ENCODE data around the gene L1CAM. TPM values are rescaled to one million over a fixed set of nuclear protein-coding genes. Genes with fewer than 3 reads are reported as not detected.

The L1CAM gene
- total RNA-seq, 8 experiments from 2014 or later: 0.87 to 147 (median 96.4) TPM

DNA sequence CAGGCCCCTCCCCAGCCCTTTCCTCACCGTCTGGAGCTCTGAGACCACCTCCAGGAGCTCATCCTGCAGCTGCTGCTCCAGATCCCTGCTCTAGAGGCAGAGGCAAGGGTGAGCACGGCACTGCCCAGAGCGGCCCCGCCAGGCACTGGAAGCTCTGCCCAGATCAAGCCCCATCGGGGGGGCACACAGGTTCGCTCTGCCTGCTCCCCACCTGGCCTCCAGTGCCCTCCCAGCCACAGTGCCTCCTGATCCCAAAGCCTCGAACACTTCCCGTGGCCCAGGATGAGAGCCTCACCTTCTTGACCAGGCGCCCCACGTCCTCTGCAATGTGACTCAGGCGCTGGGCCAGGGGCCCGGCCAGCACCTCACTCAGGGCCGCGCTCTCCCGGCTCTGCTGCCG, 35.1 kb upstream of the L1CAM start:
- Histone ChIP-seq H3K4me1 (replicated peaks in 1 of 2) (peaks cover 19 to 24% of the 10 kb centered on the region in 2 donors), H3K27ac (peak overlapping the region; percentile 72 to 73), H3K4me3 (no peak overlapping the region)
- WGBS, 10 experiments: 68% methylated on average over 5 of the region's 16 CpGs; no CpG with 5 or more reads in 9 of the 10 experiments
- in situ Hi-C loops (cut with MboI; ENCODE audit: low pct_unique_long_range_greater_than_20kb in 2 of 9, low sequenced_read_pairs in 9 of 9, unreplicated experiment in 9 of 9): no loop called here
- ATAC-seq (replicated peaks in 6 of 8): peak in 2 of 8 experiments; percentile 2 to 13

DNA sequence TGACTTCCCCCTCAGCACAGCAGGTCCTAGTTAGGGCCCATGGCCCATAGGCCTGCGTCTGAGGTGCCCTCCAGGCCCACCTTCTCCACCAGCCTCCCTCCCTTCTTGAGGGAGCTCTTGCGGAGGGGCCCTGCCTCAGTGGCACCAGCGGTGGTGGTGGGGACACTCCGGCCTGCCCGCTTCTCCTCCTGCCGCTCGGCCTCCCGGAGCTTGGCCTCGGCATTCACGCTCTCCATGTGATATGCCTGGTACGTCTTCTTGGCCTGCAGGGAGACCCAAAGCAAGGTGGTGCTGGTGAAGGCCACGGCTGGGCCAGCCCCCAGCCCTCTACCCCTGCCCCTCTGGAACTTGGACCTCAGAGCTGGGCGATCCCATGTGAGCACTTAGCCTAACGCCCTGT, 34.6 kb upstream of the L1CAM start:
- no CpG with 5 or more reads among the region's 14 CpGs for WGBS, 10 experiments

DNA sequence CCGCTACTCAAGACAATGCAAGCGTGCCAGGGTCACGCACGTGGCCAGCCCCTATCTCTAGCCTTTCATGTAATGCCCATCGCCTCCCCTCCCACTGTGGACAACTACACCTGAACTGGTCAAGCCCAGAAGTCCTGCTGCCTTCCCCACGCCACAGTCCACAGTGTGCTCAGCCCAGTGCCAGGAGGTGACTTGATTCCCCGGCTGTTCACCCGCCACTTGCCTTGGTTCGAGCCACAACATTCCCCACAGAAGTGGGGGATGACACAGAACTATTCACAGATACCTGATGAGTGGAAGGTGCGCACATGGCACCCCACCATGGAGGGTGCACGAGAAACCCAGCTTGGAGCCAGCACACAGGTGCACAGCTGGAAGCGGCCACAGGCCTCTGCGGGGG, 33.3 kb upstream of the L1CAM start:
- ATAC-seq (replicated peaks in 6 of 8): no peak
- Histone ChIP-seq H3K4me1 (replicated peaks in 1 of 2) (peaks cover 12 to 20% of the 10 kb centered on the region in 2 donors), H3K4me3 (no peak overlapping the region), H3K27ac (no peak overlapping the region)
- in situ Hi-C loops (cut with MboI; ENCODE audit: low pct_unique_long_range_greater_than_20kb in 2 of 9, low sequenced_read_pairs in 9 of 9, unreplicated experiment in 9 of 9): no loop called here
- 69% methylated on average over 6 of the region's 13 CpGs; no CpG with 5 or more reads in 9 of the 10 experiments for WGBS, 10 experiments

More for the DNA sequence above, 34.6 kb upstream of the L1CAM start:
- in situ Hi-C loops (cut with MboI; ENCODE audit: low pct_unique_long_range_greater_than_20kb in 2 of 9, low sequenced_read_pairs in 9 of 9, unreplicated experiment in 9 of 9): no loop called here
- Histone ChIP-seq H3K27ac (no peak overlapping the region), H3K4me3 (no peak overlapping the region), H3K4me1 (replicated peaks in 1 of 2) (peaks cover 17 to 20% of the 10 kb centered on the region in 2 donors)
- ATAC-seq (replicated peaks in 6 of 8): no peak

DNA sequence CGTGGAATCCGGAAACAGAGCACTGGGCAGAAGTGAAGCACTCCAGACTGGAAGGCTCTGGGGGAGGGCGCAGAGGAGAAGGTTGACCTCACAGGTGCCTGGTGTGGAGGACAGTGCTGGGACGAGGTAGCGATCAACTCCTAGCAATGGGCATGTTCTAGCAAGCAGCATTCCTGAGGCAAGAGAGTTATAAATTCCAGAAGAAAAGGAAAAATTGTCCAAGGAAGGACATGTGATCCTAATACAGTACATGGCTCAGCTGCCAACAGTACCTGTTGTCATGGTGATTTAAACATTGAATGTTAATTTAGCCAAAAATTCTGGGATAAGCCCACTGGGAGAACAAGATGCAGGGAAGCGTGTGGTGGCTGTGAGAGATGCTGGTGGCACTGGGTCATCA, 31.9 kb upstream of the L1CAM start:
- H3K4me3 ChIP-seq: no peak overlapping the region
- in situ Hi-C loops (cut with MboI; ENCODE audit: low pct_unique_long_range_greater_than_20kb in 2 of 9, low sequenced_read_pairs in 9 of 9, unreplicated experiment in 9 of 9): no loop called here
- no peak for ATAC-seq (replicated peaks in 6 of 8)
- H3K27ac ChIP-seq: no peak overlapping the region
- peaks cover 11 to 20% of the 10 kb centered on the region in 2 donors for H3K4me1 ChIP-seq (replicated peaks in 1 of 2)
- WGBS, 10 experiments: 70 to 100% (median 90%) methylated on average over 1 to 4 of the region's 6 CpGs; no CpG with 5 or more reads in 6 of the 10 experiments

DNA sequence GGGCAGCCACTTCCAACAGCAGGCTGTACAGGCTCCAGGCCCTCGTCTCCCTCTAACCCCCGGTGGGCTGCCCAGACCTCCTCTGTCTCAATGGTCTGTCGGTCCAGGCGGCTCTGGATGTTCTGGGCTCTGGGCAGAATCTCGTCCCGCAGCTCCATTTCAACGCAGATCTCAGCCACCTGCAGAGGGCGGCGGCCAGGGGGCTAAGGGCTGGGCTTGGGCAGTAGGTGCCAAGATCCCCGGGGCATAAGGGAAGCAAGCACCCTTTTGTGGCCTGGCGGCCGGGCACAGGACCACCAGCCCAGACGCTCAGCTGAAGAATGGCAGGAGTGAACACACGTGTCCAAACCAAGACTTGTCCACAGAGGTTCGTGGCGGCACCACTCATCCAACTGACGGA, 27.7 kb upstream of the L1CAM start:
- in situ Hi-C loops (cut with MboI; ENCODE audit: low pct_unique_long_range_greater_than_20kb in 2 of 9, low sequenced_read_pairs in 9 of 9, unreplicated experiment in 9 of 9): no loop called here
- H3K4me3 ChIP-seq: no peak overlapping the region
- H3K4me1 ChIP-seq (replicated peaks in 1 of 2): peaks cover 9 to 14% of the 10 kb centered on the region in 2 donors
- no peak overlapping the region for H3K27ac ChIP-seq
- WGBS, 10 experiments: 60% methylated on average over 1 of the region's 17 CpGs; no CpG with 5 or more reads in 9 of the 10 experiments
- ATAC-seq (replicated peaks in 6 of 8): no peak

DNA sequence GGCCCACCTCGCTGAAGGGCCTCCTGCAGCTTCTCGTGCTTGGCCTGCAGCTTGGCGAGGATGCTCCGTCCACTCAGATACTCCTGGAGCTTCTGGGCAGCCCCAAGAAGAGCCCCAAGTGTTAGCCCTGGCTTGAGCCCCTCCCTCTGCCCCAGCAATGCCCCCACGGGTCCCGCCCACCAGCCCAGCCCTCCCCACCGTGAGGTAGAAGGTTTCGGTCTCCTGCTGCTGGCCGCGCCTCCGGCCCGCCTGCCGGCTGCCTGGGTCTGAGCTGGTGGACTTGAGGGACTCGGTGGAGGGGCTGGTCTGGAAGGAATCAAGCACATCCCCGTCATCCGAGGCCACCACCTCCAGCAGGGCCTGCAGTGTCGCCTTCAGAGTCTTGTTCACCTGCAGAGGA, 27.2 kb upstream of the L1CAM start:
- H3K4me1 ChIP-seq (replicated peaks in 1 of 2): peaks cover 9 to 15% of the 10 kb centered on the region in 2 donors
- H3K4me3 ChIP-seq: no peak overlapping the region
- in situ Hi-C loops (cut with MboI; ENCODE audit: low pct_unique_long_range_greater_than_20kb in 2 of 9, low sequenced_read_pairs in 9 of 9, unreplicated experiment in 9 of 9): no loop called here
- no CpG with 5 or more reads among the region's 17 CpGs for WGBS, 10 experiments
- peak in 1 of 8 experiments; percentile 8 for ATAC-seq (replicated peaks in 6 of 8)
- no peak overlapping the region for H3K27ac ChIP-seq

DNA sequence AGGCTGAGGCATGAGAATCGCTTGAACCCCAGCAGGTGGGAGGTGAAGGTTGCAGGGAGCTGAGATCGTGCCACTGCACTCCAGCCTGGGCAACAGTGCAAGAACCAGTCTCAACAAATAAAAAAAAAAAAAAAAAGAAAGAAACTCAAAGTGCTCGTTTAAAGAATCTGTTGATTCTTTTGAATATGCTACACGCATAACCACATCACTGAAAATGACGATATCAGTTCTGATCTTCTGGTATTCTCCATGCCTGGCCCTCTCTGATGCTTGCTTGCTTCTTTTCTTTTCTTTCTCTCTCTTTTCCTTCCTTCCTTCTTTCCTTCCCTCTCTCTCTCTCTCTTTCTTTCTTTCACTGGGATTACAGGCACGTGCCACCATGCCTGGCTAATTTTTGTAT, 25.8 kb upstream of the L1CAM start:
- no peak overlapping the region for H3K4me3 ChIP-seq
- WGBS, 10 experiments: 0 to 100% (median 57%) methylated on average over 1 to 5 of the region's 6 CpGs; no CpG with 5 or more reads in 2 of the 10 experiments
- no peak for ATAC-seq (replicated peaks in 6 of 8)
- H3K27ac ChIP-seq: no peak overlapping the region
- peaks cover 9 to 15% of the 10 kb centered on the region in 2 donors for H3K4me1 ChIP-seq (replicated peaks in 1 of 2)
- in situ Hi-C loops (cut with MboI; ENCODE audit: low pct_unique_long_range_greater_than_20kb in 2 of 9, low sequenced_read_pairs in 9 of 9, unreplicated experiment in 9 of 9): no loop called here

DNA sequence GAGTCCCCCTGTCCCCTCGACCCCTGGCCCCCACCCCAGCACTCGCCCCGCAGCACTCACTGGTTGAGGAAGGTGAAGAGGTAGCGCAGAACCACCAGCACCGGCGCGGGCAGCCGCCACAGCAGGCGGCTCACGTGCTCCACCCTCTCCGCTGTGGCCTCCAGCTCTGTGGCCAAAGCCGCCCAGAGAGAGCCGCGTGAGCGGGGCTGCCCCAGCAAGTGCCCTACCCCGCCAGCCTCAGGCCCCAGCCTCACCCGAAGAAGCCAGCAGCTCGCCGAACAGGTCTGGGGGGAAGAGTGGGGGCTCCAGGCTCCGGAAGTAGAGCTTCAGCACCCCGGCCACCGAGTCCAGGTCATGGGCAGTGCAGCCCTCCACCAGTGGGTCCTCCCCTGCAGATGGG, 24.5 kb upstream of the L1CAM start:
- no CpG with 5 or more reads among the region's 22 CpGs for WGBS, 10 experiments
- Histone ChIP-seq H3K4me3 (no peak overlapping the region), H3K4me1 (replicated peaks in 1 of 2) (peaks cover 9 to 15% of the 10 kb centered on the region in 2 donors), H3K27ac (no peak overlapping the region)
- ATAC-seq (replicated peaks in 6 of 8): no peak
- in situ Hi-C loops (cut with MboI; ENCODE audit: low pct_unique_long_range_greater_than_20kb in 2 of 9, low sequenced_read_pairs in 9 of 9, unreplicated experiment in 9 of 9): no loop called here

DNA sequence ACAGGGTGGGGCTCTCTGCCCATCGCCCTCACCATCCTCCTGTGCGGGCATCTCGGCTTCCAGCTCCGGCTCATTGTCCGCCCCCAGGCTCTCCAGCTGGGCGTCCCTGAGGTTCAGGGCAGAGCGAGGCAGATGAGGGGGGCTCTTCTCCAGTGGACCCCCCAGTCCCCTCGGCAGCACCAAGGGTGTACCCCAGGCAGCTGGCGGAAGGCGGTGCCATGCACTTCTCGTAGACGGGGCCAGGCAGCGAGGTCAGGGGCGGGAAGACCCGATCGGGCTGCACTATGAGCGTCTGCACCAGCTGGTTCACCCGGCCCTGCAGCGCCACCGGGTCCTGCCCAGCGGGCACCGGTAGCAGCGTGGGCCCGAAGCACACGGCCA, 24.0 kb upstream of the L1CAM start:
- ATAC-seq (replicated peaks in 6 of 8): no peak
- Histone ChIP-seq H3K4me3 (no peak overlapping the region), H3K27ac (peak overlapping the region in 1 of 2 donors; percentile 61), H3K4me1 (replicated peaks in 1 of 2) (peaks cover 9 to 15% of the 10 kb centered on the region in 2 donors)
- no CpG with 5 or more reads among the region's 25 CpGs for WGBS, 10 experiments
- in situ Hi-C loops (cut with MboI; ENCODE audit: low pct_unique_long_range_greater_than_20kb in 2 of 9, low sequenced_read_pairs in 9 of 9, unreplicated experiment in 9 of 9): no loop called here

DNA sequence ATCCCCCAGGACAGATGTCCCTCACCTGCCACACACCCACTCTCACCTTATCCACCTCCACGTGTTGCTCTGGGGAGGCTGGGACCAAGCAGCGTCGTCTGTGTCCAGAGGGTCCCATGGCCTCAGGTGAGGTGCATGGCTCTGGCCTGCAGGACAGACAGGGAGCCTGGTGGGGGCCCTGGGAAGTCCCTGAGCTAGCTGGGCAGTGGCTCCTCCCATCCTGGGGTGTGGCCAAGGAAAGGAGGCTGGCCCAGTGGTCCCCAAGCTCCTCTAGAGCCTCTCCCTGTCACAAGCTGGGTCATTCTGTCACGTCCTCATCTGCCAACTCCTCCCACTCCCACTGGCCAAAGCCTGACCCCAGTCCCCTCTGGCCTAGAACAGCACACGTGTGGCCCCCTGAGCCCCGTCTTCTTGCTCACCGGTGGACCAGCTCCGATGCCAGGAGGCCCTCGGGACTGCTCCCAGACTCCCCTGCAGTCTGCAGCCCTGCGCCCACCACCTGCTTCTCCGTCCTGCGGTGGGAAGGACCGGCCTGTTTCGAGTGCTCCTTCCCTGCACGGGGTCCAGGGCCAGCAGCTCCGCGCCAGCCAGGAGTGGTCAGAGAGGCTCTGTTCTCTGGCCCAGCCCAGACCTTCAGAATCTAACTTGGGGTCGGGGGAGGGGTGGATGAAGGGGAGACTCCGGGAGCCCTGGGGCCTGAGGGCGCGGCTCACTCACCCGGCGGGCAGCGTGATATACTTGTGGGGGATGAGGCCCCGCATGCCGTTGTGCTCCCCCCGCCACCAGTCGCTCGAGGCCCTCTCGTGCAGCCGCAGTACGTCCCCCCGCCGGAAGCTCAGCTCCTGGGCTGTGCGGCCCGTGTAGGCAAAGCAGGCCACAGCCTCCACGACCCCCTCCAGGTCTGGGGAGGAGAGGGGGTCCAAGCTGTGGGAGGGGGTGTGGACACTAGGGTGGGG, 23.3 kb upstream of the L1CAM start:
- in situ Hi-C loops (cut with MboI; ENCODE audit: low pct_unique_long_range_greater_than_20kb in 2 of 9, low sequenced_read_pairs in 9 of 9, unreplicated experiment in 9 of 9): no loop called here
- Histone ChIP-seq H3K4me3 (no peak overlapping the region), H3K4me1 (replicated peaks in 1 of 2) (peaks cover 9 to 15% of the 10 kb centered on the region in 2 donors), H3K27ac (peak overlapping the region in 1 of 2 donors; percentile 61)
- WGBS, 10 experiments: no CpG with 5 or more reads among the region's 37 CpGs
- peak in 6 of 8 experiments; percentile 47 to 88 (median 86) for ATAC-seq (replicated peaks in 6 of 8)

DNA sequence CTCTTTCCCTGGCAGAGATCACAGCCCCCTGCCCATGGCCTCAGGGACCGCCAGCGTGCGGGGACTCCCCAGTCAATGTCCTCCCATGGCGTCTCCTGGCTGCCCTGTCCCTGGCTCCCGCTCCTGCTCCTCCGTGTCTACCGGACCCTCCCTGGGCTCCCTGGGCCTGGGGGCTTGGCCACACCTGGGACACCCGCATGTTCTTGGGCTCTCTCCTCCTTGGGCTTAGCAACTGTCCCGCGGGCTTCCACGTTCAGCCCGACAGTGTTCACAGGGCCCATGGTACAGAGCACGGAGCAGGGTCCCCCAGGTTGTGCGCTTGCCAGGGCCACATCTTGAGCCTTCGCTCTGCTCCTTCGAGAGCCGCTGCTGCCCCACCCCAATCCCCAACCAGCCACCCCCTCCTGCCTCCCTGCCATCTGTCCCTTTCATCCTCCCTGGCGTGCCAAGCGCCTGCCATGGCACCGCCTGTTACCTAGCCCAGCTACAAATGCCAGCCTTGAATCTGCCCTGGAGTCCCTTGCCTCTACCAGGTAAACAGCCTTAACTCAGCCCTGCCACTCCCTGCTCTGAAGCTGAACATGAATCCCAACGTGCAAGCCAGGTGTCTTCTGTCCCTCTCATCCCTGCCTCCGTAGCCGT, 22.4 kb upstream of the L1CAM start:
- in situ Hi-C loops (cut with MboI; ENCODE audit: low pct_unique_long_range_greater_than_20kb in 2 of 9, low sequenced_read_pairs in 9 of 9, unreplicated experiment in 9 of 9): no loop called here
- Histone ChIP-seq H3K4me1 (replicated peaks in 1 of 2) (peaks cover 9 to 15% of the 10 kb centered on the region in 2 donors), H3K4me3 (no peak overlapping the region), H3K27ac (no peak overlapping the region)
- ATAC-seq (replicated peaks in 6 of 8): no peak
- WGBS, 10 experiments: no CpG with 5 or more reads among the region's 23 CpGs

DNA sequence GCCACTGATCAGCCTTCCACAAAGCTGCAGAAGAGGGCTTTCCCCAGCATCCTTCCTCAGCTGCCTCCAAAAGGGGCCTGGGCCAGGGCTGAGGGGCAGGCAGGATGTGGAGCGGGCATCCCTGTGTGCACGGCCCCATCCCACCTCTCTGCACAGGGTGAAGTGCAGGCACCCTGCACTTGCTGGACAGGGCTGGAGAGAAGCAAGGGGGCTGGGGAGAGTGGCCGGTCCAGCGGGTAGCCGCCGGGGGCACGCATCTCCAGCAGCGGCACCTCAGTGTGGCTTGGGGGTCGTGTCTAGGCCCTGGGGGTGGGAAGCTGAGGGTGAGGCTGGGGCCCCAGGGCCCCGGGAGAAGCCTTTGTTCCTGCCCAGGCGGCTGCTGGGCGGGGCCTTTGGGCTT, 21.5 kb upstream of the L1CAM start:
- Histone ChIP-seq H3K27ac (no peak overlapping the region), H3K4me1 (replicated peaks in 1 of 2) (peaks cover 9 to 15% of the 10 kb centered on the region in 2 donors), H3K4me3 (no peak overlapping the region)
- no peak for ATAC-seq (replicated peaks in 6 of 8)
- in situ Hi-C loops (cut with MboI; ENCODE audit: low pct_unique_long_range_greater_than_20kb in 2 of 9, low sequenced_read_pairs in 9 of 9, unreplicated experiment in 9 of 9): no loop called here
- WGBS, 10 experiments: 38% methylated on average over 2 of the region's 12 CpGs; no CpG with 5 or more reads in 9 of the 10 experiments

DNA sequence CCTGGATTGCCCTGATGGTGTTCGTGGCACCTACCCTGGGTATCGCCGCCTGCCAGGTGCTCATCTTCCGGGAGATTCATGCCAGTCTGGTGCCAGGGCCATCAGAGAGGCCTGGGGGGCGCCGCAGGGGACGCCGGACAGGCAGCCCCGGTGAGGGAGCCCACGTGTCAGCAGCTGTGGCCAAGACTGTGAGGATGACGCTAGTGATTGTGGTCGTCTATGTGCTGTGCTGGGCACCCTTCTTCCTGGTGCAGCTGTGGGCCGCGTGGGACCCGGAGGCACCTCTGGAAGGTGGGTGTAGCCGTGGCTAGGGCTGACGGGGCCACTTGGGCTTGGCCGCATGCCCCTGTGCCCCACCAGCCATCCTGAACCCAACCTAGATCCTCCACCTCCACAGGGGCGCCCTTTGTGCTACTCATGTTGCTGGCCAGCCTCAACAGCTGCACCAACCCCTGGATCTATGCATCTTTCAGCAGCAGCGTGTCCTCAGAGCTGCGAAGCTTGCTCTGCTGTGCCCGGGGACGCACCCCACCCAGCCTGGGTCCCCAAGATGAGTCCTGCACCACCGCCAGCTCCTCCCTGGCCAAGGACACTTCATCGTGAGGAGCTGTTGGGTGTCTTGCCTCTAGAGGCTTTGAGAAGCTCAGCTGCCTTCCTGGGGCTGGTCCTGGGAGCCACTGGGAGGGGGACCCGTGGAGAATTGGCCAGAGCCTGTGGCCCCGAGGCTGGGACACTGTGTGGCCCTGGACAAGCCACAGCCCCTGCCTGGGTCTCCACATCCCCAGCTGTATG, 20.3 kb upstream of the L1CAM start:
- WGBS, 10 experiments: 27 to 40% (median 28%) methylated on average over 3 to 5 of the region's 27 CpGs; no CpG with 5 or more reads in 7 of the 10 experiments
- in situ Hi-C loops (cut with MboI; ENCODE audit: low pct_unique_long_range_greater_than_20kb in 2 of 9, low sequenced_read_pairs in 9 of 9, unreplicated experiment in 9 of 9): no loop called here
- Histone ChIP-seq H3K27ac (no peak overlapping the region), H3K4me3 (no peak overlapping the region), H3K4me1 (replicated peaks in 1 of 2) (peaks cover 20 to 25% of the 10 kb centered on the region in 2 donors)
- no peak for ATAC-seq (replicated peaks in 6 of 8)
